Kidney epithelial cell (primary cell): ENCODE measurements around the gene IQGAP3. TPM values are rescaled to one million over a fixed set of nuclear protein-coding genes. Genes with fewer than 3 reads are reported as not detected.

Experiments used
- DNase-seq: peaks from one replicate; pipeline ENCODE4 v3.0.0-alpha.2; 2010; ENCODE audit warnings: low read depth
- H3K27me3 ChIP-seq: 2 replicates; pipeline ENCODE4 v1.6.0; 2011; ENCODE audit warnings: low read length; ENCODE audit not compliant: control insufficient read depth, insufficient read depth
- H3K36me3 ChIP-seq: 2 replicates; pipeline ENCODE4 v1.5.1; 2011; ENCODE audit warnings: low read length; ENCODE audit not compliant: control insufficient read depth, insufficient read depth
- H3K4me3 ChIP-seq: 2 replicates; pipeline ENCODE4 v1.5.1; 2011; ENCODE audit warnings: low read depth, mild to moderate bottlenecking, control low read depth, low read length
- CTCF ChIP-seq: IDR thresholded peaks from 2 replicates; pipeline ENCODE4 v1.5.1; 2011; ENCODE audit warnings: mild to moderate bottlenecking, moderate library complexity, low read length, control low read depth, inconsistent platforms; ENCODE audit not compliant: insufficient read depth, poor library complexity, severe bottlenecking
- total RNA-seq: library from RNA; depleted of rRNA; stranded (reverse); fragments of >200 nt; gene quantifications from 2 replicates; pipeline ENCODE4 v1.2.3, GENCODE V29; 2015

Gene IQGAP3
- total RNA-seq, 1 donor from 2014 or later, result 8.0 TPM

DNA sequence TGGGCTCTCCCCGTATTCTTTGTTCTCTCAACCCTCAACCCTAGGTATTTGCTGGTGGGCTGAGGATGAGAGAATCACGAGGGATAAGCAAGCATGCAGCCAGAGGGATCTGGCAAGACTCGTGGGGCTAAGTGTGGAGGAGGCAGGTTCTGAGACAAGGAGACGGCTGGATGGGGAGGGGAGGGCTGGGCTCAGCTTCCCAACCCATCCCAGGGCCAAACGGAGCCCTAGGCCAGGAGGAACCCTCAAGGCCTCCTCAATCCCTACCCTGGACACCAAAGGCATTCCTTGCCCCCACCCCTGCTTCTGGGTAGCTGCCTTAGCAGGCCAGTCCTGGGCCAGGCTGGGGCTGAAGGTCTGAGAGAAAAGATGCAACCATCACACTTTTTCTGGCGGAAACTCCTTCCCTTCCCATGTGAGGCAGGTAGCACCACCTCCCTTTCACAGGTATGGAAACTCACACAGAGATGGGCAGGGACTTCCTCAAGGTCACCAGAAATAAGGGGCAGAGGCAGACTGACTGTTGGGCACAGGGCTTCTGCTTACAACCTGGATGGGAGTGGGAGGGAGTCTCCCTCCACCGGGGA lies 78.0 kb downstream of the IQGAP3 start:
- H3K4me3 ChIP-seq, result no peak overlapping the region
- no peak for TF ChIP-seq CTCF
- no peaks in the 10 kb centered on the region for H3K36me3 ChIP-seq
- H3K27me3 ChIP-seq, result no peaks in the 10 kb centered on the region
- no peak for DNase-seq

DNA sequence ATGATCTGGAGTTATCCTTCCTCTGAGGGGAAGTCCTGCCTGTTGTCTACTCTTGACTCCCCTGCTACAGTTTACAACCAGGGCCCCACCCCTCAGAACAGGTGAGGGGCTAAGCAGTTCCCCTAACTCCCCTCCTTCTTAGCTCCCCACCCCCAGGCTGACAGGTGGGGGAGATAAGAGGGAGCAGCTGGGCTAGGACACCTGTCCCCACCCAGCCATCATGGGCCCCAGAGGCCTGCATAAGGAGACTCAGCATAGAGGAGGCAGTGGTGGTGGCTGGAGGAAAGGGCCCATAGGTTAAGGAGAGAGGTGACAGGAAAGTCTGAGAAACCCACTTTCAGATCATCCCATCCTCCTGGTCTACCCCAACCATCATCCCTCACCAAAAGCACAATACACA lies 78.6 kb downstream of the IQGAP3 start:
- no peak for TF ChIP-seq CTCF
- no peak for DNase-seq
- Histone ChIP-seq H3K27me3 (no peaks in the 10 kb centered on the region), H3K36me3 (no peaks in the 10 kb centered on the region), H3K4me3 (no peak overlapping the region)

GRCh38 chr1:156493154-156493631 lies 79.2 kb downstream of the IQGAP3 start:
- TF ChIP-seq CTCF, result no peak
- Histone ChIP-seq H3K36me3 (no peaks in the 10 kb centered on the region), H3K27me3 (no peaks in the 10 kb centered on the region), H3K4me3 (no peak overlapping the region)
- no peak for DNase-seq

GRCh38 chr1:156492591-156493080 lies 79.7 kb downstream of the IQGAP3 start:
- no peaks in the 10 kb centered on the region for H3K27me3 ChIP-seq
- H3K4me3 ChIP-seq, result no peak overlapping the region
- TF ChIP-seq CTCF, result no peak

DNA sequence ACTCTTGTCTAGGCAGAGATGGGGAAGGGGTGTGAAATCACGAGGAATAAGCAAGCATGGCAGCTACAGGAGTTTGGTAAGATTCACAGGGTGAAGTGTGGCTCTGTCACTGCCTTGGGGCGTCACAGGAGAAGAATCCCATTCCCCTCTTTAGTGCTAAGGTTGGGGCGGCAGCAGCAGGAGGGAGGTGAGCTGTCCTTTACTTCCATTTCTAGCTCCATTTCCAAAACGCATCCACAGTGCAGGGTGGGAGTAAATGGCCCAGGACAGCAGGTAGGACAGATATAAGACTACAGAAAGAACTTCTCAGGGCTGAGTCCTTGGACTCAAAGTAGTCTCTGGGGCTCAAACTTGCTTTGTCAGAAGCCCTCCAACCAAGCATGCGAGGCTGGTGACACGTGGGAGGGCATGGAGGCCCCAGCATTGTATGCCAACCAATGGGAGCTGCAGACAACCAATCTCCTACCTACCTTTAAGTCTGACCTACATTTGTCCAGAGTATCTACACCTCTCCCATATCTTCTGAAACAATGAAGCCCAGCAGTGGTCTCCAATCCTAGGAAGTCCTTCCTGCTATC lies 80.3 kb downstream of the IQGAP3 start:
- no peak for DNase-seq
- no peak for TF ChIP-seq CTCF
- H3K27me3 ChIP-seq, result no peaks in the 10 kb centered on the region
- H3K4me3 ChIP-seq, result no peak overlapping the region
- H3K36me3 ChIP-seq, result no peaks in the 10 kb centered on the region

More at GRCh38 chr1:156492591-156493080, 79.7 kb downstream of the IQGAP3 start:
- DNase-seq, result no peak
- no peaks in the 10 kb centered on the region for H3K36me3 ChIP-seq
